ENCODE measurements around the gene CADPS.

CADPS gene

DNA sequence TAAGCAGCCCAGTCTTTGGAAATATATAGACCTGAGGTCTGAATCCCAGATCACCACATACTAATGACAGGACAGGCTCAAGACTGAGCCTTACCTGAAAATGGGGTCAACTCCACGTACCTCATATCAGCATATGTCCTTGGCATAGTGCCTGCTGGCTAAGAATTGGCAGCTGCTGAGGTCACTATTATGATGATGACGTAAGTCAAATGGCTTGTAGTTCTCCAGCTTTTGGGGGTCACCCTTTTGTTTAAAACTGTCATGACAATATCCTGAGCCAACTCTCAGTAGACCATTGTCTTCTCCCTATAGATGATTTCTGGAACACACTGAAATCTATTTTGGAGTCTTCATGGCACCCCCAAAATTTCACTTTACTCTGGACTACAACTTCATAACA, 16.8 kb upstream of the CADPS start:
- no peak overlapping the region for H3K27ac ChIP-seq
- no peaks in the 10 kb centered on the region for H4K20me1 ChIP-seq (ENCODE audit: insufficient read depth)
- H2AFZ ChIP-seq (ENCODE audit: low read depth), result no peak overlapping the region
- no peaks in the 10 kb centered on the region for H3K79me2 ChIP-seq (ENCODE audit: insufficient read depth, low read depth)
- no peaks in the 10 kb centered on the region for H3K36me3 ChIP-seq (ENCODE audit: insufficient read depth)
- no peak overlapping the region for H3K9ac ChIP-seq
- TF ChIP-seq, protein P1, sequence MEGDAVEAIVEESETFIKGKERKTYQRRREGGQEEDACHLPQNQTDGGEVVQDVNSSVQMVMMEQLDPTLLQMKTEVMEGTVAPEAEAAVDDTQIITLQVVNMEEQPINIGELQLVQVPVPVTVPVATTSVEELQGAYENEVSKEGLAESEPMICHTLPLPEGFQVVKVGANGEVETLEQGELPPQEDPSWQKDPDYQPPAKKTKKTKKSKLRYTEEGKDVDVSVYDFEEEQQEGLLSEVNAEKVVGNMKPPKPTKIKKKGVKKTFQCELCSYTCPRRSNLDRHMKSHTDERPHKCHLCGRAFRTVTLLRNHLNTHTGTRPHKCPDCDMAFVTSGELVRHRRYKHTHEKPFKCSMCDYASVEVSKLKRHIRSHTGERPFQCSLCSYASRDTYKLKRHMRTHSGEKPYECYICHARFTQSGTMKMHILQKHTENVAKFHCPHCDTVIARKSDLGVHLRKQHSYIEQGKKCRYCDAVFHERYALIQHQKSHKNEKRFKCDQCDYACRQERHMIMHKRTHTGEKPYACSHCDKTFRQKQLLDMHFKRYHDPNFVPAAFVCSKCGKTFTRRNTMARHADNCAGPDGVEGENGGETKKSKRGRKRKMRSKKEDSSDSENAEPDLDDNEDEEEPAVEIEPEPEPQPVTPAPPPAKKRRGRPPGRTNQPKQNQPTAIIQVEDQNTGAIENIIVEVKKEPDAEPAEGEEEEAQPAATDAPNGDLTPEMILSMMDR (conservative IDR thresholded peaks at IDR 0.05; ENCODE audit: low read depth, low read length), result no peak
- H3K27me3 ChIP-seq (ENCODE audit: insufficient read depth, low read depth), result no peaks in the 10 kb centered on the region
- H3K4me3 ChIP-seq (IDR thresholded peaks at IDR 0.05; ENCODE audit: insufficient read depth, low read depth, low read length), result no peak overlapping the region
- no peaks in the 10 kb centered on the region for H3K4me1 ChIP-seq (ENCODE audit: low read depth, poor library complexity, severe bottlenecking)
- H3K4me2 ChIP-seq, result no peak overlapping the region

GRCh38 chr3:62888778-62889177, 13.6 kb upstream of the CADPS start:
- no peak overlapping the region for H2AFZ ChIP-seq (ENCODE audit: low read depth)
- H3K4me2 ChIP-seq, result no peak overlapping the region
- TF ChIP-seq, protein P1 (conservative IDR thresholded peaks at IDR 0.05; ENCODE audit: low read depth, low read length), result no peak
- H3K36me3 ChIP-seq (ENCODE audit: insufficient read depth), result no peaks in the 10 kb centered on the region
- H3K27me3 ChIP-seq (ENCODE audit: insufficient read depth, low read depth), result no peaks in the 10 kb centered on the region
- no peak overlapping the region for H3K27ac ChIP-seq
- no peaks in the 10 kb centered on the region for H4K20me1 ChIP-seq (ENCODE audit: insufficient read depth)
- H3K79me2 ChIP-seq (ENCODE audit: insufficient read depth, low read depth), result no peaks in the 10 kb centered on the region
- H3K4me1 ChIP-seq (ENCODE audit: low read depth, poor library complexity, severe bottlenecking), result no peaks in the 10 kb centered on the region
- no peak overlapping the region for H3K4me3 ChIP-seq (IDR thresholded peaks at IDR 0.05; ENCODE audit: insufficient read depth, low read depth, low read length)
- no peak overlapping the region for H3K9ac ChIP-seq

DNA sequence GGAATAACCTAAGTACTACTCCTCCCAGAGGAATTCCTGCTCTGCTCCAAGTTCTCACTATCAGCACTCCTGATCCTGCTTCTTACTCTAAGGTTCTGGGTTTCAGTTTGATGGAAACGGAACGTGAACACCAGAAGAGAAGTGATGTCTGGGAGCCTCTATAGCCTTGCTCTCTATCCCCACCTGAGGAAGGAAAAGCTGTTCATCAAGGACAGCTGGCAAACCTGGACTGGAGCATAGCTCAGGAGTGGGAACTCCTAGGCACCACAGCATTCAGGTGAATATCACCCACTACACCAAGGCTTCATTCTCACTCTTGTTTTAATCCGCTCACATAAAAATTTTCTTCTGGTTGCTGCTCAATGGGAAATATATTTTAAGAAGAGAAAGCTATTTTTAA, 13.0 kb upstream of the CADPS start:
- H3K36me3 ChIP-seq (ENCODE audit: insufficient read depth), result no peaks in the 10 kb centered on the region
- H2AFZ ChIP-seq (ENCODE audit: low read depth), result no peak overlapping the region
- H3K79me2 ChIP-seq (ENCODE audit: insufficient read depth, low read depth), result no peaks in the 10 kb centered on the region
- H3K4me2 ChIP-seq, result no peak overlapping the region
- H3K27me3 ChIP-seq (ENCODE audit: insufficient read depth, low read depth), result no peaks in the 10 kb centered on the region
- no peaks in the 10 kb centered on the region for H4K20me1 ChIP-seq (ENCODE audit: insufficient read depth)
- H3K9ac ChIP-seq, result no peak overlapping the region
- H3K4me3 ChIP-seq (IDR thresholded peaks at IDR 0.05; ENCODE audit: insufficient read depth, low read depth, low read length), result no peak overlapping the region
- H3K27ac ChIP-seq, result no peak overlapping the region
- no peaks in the 10 kb centered on the region for H3K4me1 ChIP-seq (ENCODE audit: low read depth, poor library complexity, severe bottlenecking)
- TF ChIP-seq, protein P1 (conservative IDR thresholded peaks at IDR 0.05; ENCODE audit: low read depth, low read length), result no peak

GRCh38 chr3:62885136-62885535, 9.9 kb upstream of the CADPS start:
- H3K9ac ChIP-seq, result no peak overlapping the region
- no peaks in the 10 kb centered on the region for H3K4me1 ChIP-seq (ENCODE audit: low read depth, poor library complexity, severe bottlenecking)
- no peak overlapping the region for H3K4me3 ChIP-seq (IDR thresholded peaks at IDR 0.05; ENCODE audit: insufficient read depth, low read depth, low read length)
- H3K27ac ChIP-seq, result no peak overlapping the region
- TF ChIP-seq, protein P1 (conservative IDR thresholded peaks at IDR 0.05; ENCODE audit: low read depth, low read length), result no peak
- H3K27me3 ChIP-seq (ENCODE audit: insufficient read depth, low read depth), result no peaks in the 10 kb centered on the region
- no peaks in the 10 kb centered on the region for H3K36me3 ChIP-seq (ENCODE audit: insufficient read depth)
- no peak overlapping the region for H2AFZ ChIP-seq (ENCODE audit: low read depth)
- no peak overlapping the region for H3K4me2 ChIP-seq
- no peaks in the 10 kb centered on the region for H3K79me2 ChIP-seq (ENCODE audit: insufficient read depth, low read depth)
- H4K20me1 ChIP-seq (ENCODE audit: insufficient read depth), result no peaks in the 10 kb centered on the region

Data from KMS-11 (cell line).